HK-2 (cell line): ENCODE measurements around the gene IQCC.

ENCODE experiments used
- DNase-seq: peaks from one replicate; pipeline ENCODE4 v3.0.0-alpha.2; 2018; ENCODE audit not compliant: unreplicated experiment

The IQCC gene

GRCh38 chr1:32195972-32196823 lies 9.3 kb upstream of the IQCC start:
- no peak for DNase-seq

- DNase-seq, result peak; percentile 18
Measured at GRCh38 chr1:32197074-32197473, 8.4 kb upstream of the IQCC start.

DNA sequence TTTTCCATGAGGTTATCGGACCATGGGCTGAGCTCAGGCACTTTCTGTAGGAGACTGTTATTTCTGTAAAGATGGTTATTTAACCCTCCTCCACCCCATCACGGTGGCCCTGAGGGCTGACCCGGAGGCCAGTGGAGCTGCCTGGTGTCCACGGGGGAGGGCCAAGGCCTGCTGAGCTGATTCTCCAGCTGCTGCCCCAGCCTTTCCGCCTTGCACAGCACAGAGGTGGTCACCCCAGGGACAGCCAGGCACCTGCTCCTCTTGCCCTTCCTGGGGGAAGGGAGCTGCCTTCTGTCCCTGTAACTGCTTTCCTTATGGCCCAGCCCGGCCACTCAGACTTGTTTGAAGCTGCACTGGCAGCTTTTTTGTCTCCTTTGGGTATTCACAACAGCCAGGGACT lies 7.6 kb upstream of the IQCC start:
- no peak for DNase-seq

DNA sequence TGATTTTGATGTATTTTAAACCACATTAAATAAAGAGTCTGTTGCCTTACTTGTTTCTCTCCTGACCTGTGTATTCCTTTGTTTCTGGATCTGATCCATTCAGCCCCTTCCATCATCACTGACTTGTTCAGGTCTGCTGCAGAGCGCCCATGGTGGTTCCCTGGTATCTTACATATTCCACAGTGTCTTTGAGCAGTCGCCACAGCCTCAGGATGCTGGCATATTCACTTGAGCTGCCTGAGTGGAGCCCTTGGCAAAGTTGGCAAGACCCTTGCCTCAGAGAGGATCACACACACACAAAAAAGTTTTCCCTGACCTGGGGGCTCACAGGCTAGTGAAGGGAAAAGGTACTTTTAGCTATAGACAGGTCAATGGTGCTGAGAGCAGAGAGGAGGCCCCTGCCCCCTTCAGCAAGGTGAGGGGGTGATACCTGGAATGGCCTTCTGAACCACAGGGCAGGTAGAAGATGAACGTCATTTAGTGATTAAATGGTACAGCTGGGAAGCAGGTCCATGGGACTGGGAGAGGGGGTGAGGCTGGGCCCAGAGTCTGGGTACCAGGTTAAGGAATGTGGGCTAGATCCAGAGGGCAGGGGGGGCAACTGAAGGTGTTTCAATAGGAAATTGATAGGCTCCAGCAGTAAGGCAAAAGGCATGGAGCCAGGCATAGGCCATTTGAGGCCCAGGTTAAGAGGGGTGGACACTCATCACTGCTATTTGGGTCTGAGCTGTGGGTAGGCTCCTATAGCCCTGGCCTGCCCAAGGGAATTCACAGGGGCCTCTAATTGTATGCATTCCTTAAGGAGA lies 7.0 kb upstream of the IQCC start:
- DNase-seq, result no peak

DNA sequence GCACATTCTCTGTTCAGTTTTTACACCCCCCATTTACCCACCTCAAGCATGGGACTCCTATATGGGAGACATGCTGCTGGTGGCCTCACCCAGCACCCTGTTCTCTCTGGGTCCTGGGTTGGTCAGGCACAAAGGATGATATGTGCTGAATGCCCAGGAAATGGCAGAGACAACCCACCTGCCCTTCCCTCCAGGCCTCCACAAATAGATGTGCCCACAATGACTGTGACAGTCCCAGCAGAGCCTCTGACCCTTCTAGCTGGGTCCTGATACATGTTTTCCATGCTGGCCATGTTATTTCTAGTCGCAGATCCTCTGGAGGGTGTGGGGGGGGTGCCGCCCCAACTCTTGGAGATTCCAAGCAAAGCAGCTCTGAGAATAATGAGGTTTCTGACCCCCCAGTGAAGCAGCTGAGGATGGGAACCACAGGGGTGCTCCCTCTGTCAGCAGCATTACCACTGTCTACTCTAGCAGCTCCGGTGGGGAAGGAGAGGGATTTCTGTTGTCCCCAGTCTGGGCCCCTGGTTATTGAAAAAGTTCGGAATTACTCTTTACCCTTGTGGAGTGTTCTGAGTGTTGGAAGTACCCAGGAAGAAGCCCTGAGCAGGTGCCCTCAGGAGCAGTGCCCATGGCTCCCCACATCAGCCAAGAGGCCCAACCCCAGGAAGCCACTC lies 6.3 kb upstream of the IQCC start:
- no peak for DNase-seq

DNA sequence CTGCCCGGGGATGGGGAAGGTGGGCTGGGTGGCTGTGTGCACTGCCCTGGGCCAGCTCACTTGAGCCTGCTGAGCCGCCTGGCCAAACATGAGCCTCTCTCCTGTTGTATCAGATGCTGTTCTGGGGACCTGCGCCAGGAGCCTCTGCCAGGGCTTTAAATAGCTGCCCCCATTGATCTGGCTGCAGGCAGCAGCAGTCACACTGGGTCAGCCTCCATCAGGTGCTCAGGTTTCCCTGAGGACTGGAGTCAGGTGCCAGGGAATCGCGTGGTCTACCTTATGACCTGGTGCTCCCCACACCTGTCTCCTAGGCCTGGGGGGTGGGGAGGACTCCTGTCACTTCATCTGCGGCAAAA lies 5.8 kb upstream of the IQCC start:
- no peak for DNase-seq

- DNase-seq, result peak; percentile 55
Measured at GRCh38 chr1:32200226-32201010, 5.1 kb upstream of the IQCC start, which contains the start of gene CCDC28B. Gene CCDC28B, plus strand, starts transcription at chr1:32200595. Its CDS starts 1,341 bp downstream, at chr1:32201936.

DNA sequence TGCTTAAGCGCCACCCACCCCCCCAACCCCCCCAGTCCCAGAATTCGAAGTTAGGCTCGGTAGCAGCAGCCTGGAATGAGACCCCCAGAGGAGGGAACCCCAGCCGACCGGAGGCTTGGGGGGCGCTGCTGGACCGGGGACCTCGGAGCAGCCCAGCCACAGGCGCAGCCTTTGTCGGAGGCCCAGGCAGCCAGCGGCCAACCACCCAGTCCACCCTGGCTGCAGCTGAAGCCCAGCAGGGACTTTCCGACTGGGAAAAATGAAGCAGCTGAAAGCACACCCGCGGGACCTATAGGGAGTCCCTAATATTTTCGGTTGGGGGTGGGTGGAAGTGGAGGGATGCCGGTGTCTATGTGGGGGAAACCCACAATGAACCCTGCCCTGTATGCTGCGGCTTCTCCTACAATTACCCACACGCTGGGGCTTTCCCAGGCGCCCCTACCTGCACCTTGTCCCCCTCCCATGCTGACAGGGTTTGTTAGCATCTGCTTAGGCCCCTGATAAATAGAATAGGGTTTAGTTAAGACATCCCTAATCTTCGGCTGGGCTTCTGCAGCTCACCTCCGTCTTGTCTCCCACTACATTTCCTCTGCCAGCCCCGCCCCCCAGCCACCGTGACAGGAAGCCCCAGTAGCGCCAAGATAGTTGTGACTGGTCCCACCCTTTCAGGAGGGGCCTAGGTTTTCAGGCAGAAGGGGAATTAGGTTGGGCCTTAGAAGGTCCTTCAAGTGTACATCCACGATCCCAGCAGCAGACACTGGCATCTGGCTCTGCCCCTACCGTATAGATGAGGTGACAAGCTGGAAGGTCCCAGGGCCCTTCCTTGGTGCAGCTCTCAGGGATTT lies 4.2 kb upstream of the IQCC start:
- DNase-seq, result peak; percentile 59

GRCh38 chr1:32204943-32205361 lies 519 bp upstream of the IQCC start:
- no peak for DNase-seq

- no peak for DNase-seq
Measured at GRCh38 chr1:32208469-32208868, 3.0 kb downstream of the IQCC start.

DNA sequence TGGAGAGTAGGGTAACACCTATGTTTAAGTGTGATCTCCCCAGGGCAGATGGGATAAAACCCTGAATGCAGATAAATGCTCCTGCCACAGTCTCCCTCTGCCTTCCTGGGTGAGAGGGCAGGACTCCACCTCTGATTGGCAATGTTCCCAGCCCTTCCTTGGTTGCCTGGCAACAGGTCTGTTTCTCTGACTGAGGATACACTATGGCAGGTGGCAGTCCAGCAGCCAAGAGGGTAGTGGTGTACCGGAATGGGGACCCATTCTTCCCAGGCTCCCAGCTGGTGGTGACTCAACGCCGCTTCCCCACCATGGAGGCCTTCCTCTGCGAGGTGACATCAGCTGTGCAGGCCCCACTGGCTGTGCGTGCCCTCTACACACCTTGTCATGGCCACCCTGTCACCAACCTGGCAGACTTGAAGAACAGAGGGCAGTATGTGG lies 3.4 kb downstream of the IQCC start, which contains the start of gene DCDC2B:
Gene DCDC2B, plus strand, starts transcription at position 199 of the 438 bp plus-strand sequence. Its CDS starts 5 bp downstream, at position 204.
- DNase-seq, result peak; percentile 63

- peak; percentile 66 for DNase-seq
Measured at GRCh38 chr1:32215629-32216480, 10.4 kb downstream of the IQCC start.

- DNase-seq, result no peak
Measured at GRCh38 chr1:32216566-32216965, 11.1 kb downstream of the IQCC start.

DNA sequence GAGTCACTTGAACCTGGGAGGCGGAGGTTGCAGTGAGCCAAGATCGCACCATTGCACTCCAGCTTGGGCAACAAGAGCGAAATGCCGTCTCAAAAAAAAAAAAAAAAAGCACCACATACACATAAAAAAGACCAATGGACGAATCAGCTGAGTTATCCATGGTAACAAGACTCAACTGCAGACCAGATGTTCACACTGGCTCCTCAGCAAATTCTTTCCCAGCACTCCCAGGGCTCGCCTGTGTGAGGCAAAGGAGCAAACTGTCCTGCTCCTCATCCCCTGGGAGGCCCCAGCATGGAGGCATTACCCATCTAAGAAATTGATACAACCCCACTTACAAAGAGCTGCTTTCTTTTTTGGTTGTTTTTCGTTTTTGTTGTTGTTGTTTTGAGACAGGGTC lies 13.6 kb downstream of the IQCC start:
- no peak for DNase-seq

GRCh38 chr1:32220746-32221580 lies 15.5 kb downstream of the IQCC start:
- no peak for DNase-seq

GRCh38 chr1:32221581-32221979 lies 16.1 kb downstream of the IQCC start:
- DNase-seq, result no peak

- peak; percentile 87 for DNase-seq
Measured at GRCh38 chr1:32221980-32222755, 16.7 kb downstream of the IQCC start, which contains the start of the genes EIF3I and TMEM234. Gene EIF3I, plus strand, starts transcription at chr1:32222407. Its CDS starts 35 bp downstream, at chr1:32222442. Gene TMEM234, minus strand, starts transcription at chr1:32222353. Its CDS starts 31 bp downstream, at chr1:32222322.
